Effector CD8-positive, alpha-beta T cell (primary cell): Measurements from ENCODE around the gene SERPINB4.
"Not testable (repeated sequence)": the region's sequence is repeated elsewhere in the genome, so short reads cannot be mapped to it uniquely, and the experiment has no call there.

Experiments
- DNase-seq: peaks from one replicate; lab custom pipeline; 2025; lab: John Stamatoyannopoulos, UW
- total RNA-seq, 4 experiments: gene quantifications; one replicate each; lab custom pipeline; 2026; lab: John Stamatoyannopoulos, UW

The SERPINB4 gene
- total RNA-seq, result 0 reads per million in 4 experiments

DNA sequence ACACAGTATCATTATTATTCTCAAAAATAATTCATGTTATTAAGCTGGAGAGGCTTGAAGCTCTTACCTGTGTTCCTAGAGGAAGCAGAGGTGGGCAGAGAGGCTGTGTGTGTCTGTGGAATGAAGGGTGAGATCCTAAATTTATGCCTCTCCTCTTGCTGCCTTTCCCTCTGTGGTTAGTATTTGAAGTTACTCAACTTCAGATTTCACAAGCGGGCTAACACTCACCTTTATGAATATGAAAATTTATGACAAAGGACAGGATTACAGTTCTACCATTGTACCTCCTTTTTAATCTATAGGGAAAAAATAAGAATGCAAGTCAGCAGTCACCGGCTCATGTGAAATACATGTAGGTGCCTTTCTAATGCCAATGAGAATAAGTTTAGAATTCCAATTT lies at the start of gene SERPINB4:
SERPINB4 (minus strand) TSS at position 115 of the 400 bp plus-strand sequence. CDS start 679 bp downstream, outside the sequence.
- not testable (repeated sequence) for DNase-seq

DNA sequence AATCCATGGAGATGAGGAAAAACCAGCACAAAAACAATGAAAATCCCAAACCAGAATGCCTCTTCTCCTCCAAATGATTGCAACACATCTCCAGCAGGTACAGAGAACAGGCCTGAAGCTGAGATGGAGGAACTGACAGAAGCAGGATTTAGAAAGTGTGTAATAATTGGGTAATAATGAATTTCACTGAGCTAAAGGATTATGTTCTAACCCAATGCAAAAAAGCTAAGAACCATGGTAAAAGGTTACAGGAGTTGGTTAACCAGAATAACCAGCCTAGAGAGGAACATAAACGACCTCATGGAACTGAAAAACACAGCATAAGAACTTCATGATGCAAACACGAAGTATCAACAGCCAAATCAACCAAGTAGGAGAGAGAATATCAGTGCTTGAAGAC lies 45.0 kb upstream of the SERPINB4 start:
- no peak for DNase-seq

- DNase-seq, result no peak
Measured at GRCh38 chr18:63686871-63687270, 42.8 kb upstream of the SERPINB4 start.

GRCh38 chr18:63684718-63685117 lies 40.7 kb upstream of the SERPINB4 start:
- DNase-seq, result no peak

GRCh38 chr18:63683890-63684289 lies 39.8 kb upstream of the SERPINB4 start:
- DNase-seq, result no peak

GRCh38 chr18:63683152-63683551 lies 39.1 kb upstream of the SERPINB4 start:
- DNase-seq, result no peak

GRCh38 chr18:63681449-63682340 lies 37.6 kb upstream of the SERPINB4 start:
- no peak for DNase-seq

GRCh38 chr18:63679820-63680606 lies 36.0 kb upstream of the SERPINB4 start:
- no peak for DNase-seq

GRCh38 chr18:63677500-63678225 lies 33.6 kb upstream of the SERPINB4 start:
- no peak for DNase-seq

DNA sequence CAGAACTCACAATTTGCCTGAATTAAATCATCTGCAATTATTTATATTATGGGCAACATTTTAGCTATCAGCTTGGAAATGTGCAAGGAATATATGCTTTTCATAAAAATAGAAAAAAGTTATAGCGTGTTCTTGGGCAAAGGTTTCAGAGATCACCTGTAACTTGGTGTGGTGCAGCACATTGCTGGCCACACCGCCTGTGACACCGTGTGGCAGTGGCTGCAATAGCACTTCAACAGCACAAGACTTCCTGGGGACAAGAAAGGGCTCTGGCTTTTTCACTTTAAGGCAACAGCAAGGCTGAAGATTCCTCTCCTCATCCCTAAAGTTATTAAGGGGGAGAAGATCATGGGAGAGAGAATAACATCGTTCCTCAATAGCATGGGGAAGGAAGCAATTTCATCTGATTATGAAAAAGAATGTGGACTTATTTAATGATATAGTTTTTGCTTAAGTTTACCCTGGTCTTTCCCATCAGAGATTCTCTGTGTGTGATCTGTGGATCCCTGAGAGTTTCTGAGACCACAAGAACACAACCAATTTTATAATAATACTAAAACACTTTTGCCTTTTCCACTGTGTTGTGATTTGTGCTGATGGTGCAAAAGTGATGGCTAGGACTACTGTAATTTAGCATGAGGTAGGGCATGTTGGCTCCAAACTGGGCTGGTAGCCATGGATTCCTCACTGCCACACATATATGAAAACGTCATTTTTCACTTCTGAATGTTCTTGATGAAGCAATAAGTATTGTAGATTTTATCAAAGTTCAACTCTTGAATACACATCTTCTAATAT lies 32.7 kb upstream of the SERPINB4 start:
- no peak for DNase-seq

GRCh38 chr18:63664571-63664970 lies 20.5 kb upstream of the SERPINB4 start:
- DNase-seq, result no peak

- DNase-seq, result not testable (repeated sequence)
Measured at GRCh38 chr18:63661750-63662149, 17.7 kb upstream of the SERPINB4 start, which contains the start of gene SERPINB3. Gene SERPINB3 (minus strand): TSS chr18:63661893. CDS start chr18:63661216, 677 bp downstream.

DNA sequence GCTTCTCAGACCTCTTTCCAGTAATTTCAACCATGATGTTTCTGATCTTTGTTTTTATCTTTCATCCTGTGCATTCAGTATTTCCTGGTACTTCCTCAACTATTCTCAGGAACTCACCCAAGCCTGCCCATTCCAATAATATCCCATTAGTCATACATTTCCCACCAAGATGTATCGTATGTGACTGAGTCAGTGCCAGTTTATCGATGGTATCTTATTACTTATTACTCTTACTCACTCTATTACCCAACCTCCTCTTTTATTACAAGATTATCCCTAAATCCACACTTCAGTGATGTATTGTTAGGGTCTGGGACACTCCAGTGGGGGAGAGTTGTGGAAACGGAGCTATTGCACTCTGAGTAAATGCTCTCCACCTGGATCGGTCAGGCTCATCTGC lies 14.9 kb upstream of the SERPINB4 start:
- not testable (repeated sequence) for DNase-seq

GRCh38 chr18:63650271-63650670 lies 6.2 kb upstream of the SERPINB4 start:
- DNase-seq, result not testable (repeated sequence)

GRCh38 chr18:63648241-63648640 lies 4.2 kb upstream of the SERPINB4 start:
- DNase-seq, result no peak

- DNase-seq, result no peak
Measured at GRCh38 chr18:63646936-63647335, 2.9 kb upstream of the SERPINB4 start.

- not testable (repeated sequence) for DNase-seq
Measured at GRCh38 chr18:63644694-63645093, 638 bp upstream of the SERPINB4 start.

GRCh38 chr18:63642668-63643356 lies 1.2 kb downstream of the SERPINB4 start:
- DNase-seq, result not testable (repeated sequence)

GRCh38 chr18:63641157-63641680 lies 2.8 kb downstream of the SERPINB4 start:
- DNase-seq, result not testable (repeated sequence)

GRCh38 chr18:63637703-63638102 lies 6.4 kb downstream of the SERPINB4 start:
- DNase-seq, result no peak
